H4 (cell line): ENCODE results near the gene HDAC5. TPM values are rescaled to one million over a fixed set of nuclear protein-coding genes. Genes with fewer than 3 reads are reported as not detected.
"Not testable (repeated sequence)": the region's sequence is repeated elsewhere in the genome, so short reads cannot be mapped to it uniquely, and the experiment has no call there.

Experiments
- DNase-seq: peaks from one replicate; pipeline ENCODE4 v3.0.0-alpha.2; 2015; ENCODE audit warnings: low spot score
- total RNA-seq: library from RNA; depleted of rRNA; stranded (reverse); fragments of >200 nt; shearing (Covaris generic); gene quantifications from 2 replicates; pipeline ENCODE4 v1.2.3, GENCODE V29; 2014

HDAC5 gene
- total RNA-seq, 1 experiment from 2014 or later: 13.7 TPM

DNA sequence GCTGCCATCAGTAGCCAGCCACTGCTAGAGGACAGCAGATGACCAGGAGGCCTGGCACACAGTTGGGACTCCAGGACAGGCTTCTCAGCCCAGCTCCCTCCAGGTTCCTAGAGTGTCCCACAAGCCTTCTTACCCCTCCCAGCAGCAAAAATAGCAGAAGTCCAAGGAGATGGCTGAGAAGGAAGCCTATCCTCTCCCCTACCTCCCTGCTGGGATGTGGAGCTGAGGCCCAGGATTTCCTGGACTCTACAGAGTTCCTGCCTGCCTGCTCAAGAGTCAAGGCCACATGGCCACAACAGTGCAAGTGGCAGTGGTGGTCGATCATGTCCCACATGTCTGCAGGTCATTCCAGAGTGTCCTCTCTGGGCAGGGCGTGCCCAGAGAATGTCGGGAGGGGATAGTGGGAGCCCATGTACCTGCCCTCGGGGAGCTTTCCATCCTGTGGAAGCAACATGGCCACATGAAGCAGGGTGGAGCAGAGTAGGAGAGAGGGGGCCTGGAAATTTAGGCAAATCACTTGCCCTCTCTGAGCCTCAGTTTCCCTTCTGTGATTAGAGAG lies 10.6 kb upstream of the HDAC5 start:
- DNase-seq: no peak

DNA sequence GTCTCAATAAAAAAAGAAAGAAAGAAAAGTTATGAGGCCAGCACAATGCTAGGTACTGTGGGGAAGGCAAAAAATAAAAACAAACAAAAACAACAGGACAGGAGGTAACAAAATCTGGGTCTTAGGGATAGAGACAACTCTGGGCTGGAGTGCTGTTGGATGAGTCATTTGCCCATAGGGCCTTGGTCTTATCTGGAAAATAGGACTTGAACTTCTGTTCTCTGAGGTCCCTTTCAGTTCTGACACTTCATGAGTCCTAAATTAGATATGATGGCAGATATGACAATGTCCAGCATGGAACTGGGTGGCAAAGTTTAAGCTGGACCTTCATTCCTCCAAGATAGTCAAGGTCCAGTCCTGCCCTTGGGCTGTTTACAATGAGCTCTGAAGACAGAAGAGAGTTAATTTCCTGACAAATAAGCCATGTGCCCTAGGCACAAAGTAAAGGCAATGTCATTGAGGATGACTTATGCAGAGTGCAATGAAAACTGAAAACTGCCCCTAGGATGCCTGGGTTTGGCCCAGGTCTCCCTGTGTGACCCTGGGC lies 8.9 kb upstream of the HDAC5 start:
- DNase-seq: no peak

DNA sequence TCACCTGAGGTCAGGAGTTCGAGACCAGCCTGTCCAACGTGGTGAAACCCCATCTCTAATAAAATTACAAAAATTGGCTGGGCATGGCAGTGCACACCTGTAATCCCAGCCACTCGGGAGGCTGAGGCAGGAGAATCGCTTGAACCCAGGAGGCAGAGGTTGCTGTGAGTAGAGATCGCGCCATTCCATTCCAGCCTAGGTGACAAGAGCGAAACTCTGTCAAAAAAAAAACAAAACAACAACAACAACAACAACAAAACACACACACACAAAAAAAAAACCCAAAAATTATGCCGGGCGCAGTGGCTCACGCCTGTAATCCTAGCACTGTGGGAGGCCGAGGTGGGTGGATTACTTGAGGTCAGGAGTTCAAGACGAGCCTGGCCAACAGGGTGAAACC lies 7.9 kb upstream of the HDAC5 start:
- not testable (repeated sequence) for DNase-seq

DNA sequence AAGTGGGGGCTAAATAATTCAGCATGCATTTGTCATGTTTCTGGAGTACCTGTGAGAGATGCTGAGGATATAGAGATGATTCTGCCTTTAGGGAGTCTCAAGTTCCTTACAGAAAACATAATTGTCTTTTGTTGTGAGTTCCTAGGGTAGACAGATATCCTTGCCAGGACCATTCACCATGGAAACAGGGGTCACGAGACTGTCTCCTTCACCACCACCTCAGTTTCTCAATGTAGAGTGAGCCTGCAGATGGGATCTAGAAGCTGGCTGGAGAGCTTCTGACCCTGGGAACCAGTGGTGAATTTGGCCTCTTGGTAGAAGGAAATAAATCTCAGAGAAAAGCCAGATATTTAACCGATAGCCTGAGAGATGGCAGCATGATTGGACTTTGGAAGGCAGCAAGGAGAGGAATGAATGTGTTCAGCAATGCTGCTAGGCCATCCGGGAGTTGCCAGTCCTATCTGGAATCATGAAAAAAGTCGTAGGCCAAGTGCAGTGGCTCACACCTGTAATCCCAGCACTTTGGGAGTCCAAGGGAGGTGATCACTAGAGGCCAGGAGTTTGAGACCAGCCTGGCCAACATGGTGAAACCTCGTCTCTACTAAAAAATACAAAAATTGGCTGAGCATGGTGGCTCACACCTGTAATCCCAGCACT lies 7.4 kb upstream of the HDAC5 start:
- no peak for DNase-seq

DNA sequence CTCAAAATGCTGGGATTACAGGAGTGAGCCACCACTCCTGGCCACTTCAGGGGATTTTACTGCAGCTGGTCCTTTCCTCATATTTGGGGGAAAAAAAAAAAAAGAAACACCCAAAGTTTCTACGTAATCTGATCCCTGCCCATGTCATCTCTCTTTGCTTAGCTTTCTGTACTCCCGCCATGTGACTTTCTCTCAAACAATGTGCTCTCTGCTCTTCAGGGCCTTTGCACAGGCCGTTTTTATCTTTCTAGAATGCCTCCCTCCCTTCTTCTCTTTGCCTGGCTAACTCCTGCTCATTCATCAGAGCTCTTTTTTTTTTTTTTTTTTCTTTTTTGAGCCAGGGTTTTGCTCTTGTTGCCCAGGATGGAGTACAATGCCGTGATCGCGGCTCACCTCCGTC lies 4.9 kb upstream of the HDAC5 start:
- DNase-seq: no peak

DNA sequence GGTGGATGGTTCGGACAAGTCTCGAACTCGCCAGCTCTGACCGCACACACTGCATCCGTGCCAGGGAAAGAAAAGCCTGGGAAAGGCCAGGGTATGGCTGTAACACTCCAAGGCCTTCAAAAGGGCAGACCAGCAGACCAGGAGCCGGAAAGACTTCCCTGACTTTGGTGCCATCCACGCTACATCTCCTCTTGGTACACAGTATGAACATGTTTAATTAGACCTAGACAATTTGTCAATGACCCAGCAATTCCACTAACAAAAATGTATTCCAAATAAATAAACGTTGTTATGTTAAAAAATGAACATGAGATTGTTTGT lies 637 bp upstream of the HDAC5 start:
- DNase-seq: no peak

DNA sequence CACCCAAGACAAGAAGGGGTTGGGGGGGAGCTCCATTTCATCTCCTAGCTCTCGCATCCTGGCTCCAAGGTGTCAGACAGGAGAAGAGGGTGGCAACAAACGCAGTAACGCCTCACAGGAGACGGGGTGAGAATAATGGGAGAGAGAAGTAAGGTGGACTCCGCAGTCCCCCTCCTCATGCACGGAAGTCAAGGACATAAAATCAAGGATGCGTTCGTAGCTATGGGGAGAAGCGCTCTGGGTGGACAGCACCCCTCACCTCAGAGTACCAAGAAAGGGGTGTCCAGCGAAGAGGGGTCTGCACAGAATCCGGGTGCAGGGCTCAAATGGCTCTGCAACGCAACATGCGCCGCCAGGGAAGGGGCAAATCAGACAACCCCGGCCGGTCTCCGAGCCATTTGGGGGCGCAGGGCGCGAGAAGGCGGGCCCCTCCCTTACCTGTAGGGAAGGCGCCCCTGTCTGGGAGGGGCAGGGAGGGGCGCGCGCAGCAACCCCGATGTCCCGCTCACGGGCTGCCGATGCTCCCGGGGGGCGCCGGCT lies 555 bp downstream of the HDAC5 start:
- no peak for DNase-seq

DNA sequence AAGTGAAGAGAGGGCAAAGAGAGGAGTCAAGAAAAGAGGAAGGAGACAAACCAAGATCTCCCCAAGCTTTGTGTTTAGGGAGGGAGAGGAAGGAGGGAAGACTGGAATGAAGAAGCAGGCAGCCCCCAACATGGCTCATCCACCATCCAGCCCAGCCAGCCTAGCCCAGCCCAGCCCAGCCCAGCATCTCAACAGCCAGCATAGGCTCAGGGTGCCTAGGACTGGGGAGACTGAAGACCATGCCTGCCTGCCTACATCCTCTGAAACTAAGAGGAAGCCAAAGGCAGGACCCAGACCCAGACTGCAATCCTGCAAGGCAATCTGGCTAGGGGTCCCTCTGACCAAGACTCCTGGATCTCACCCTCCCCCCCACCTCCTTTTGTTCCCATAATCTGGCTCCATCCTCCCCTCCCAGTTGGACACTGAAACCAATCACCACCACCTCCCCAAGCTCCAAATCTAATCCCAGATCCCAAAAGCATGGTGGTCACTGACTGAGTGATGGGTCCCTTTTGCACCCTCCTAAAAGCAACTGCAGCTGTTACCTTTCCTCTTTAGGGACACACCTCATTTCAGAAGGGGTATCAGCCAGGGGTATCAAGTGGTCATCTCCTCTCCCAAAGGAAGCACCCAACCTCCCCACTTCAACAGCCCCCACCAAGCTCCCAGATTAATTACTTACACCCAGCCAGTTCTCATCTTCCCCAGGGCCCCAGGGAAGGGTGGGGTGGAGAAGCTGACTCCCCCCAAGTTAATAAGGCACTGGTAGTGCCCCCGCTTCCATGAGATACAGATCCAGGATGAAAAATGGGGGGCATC lies 1.2 kb downstream of the HDAC5 start:
- no peak for DNase-seq

DNA sequence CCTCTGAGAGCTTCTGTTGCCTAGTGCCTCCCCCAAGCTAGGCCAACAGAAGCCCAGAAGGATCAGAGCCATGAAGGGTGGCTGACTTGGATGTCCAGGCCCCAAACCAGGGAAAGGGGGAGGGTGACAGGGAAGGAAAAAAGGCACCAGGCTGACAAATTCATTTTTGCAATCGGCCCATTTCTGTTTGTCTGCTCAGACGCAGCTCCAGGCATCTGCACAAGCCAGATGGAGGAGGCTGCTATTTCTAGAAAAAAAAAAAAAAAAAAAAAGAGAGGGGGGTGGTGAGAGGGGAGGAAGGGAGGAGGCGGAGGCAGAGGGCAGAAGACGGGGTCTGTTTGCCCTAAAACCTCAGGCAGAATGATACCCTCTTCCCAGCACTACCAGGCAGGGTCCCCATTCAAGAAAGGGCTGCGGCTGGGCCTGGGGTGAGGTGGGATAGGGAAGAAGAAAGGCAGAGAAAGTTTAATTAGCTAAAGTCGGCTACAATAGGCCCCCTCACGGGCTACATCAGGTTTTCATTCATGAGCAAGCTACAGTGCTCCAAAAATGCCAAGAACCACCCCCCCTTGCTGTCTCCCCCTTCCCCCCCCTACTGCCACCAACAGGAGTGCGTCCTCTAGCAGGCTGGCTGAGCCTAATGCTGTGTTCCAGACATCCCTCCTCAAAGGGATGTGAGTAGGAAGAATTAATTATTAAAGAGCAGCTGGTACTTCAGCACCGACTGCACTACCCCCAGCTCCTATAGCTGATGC lies 2.4 kb downstream of the HDAC5 start:
- DNase-seq: no peak

DNA sequence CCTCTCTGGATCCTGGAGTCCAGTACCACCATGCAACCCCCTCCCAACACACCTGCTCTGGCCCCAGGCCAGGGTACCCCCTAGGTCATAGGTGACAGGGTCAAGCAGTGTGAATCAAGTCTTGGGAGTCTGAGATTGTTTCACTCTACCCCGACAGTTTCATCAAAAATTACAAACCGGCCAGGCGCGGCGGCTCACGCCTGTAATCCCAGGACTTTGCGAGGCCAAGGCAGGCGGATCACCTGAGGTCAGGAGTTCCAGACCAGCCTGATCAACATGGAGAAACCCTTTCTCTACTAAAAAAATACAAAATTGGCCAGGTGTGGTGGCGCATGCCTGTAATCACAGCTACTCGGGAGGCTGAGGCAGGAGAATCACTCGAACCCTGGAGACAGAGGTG lies 3.2 kb downstream of the HDAC5 start:
- DNase-seq: not testable (repeated sequence)

DNA sequence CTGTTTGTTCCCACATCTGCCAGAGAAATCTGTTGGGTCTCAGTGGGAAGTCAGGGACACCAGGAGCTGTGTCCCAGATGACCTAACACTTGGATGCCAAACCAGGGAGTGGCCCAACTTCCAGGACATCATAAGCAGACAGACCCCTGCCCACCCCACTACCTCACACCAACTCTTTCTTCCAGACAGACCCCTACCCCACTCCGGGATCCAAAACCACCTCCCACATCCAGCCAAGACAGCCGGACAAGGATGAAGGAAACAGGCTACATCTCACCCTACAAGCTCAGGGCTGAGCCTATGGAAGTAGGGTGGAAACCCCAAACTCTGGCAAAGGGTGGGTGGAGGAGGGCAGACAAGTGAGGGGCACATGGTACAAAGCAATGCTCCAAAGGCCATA lies 3.6 kb downstream of the HDAC5 start:
- DNase-seq: no peak

DNA sequence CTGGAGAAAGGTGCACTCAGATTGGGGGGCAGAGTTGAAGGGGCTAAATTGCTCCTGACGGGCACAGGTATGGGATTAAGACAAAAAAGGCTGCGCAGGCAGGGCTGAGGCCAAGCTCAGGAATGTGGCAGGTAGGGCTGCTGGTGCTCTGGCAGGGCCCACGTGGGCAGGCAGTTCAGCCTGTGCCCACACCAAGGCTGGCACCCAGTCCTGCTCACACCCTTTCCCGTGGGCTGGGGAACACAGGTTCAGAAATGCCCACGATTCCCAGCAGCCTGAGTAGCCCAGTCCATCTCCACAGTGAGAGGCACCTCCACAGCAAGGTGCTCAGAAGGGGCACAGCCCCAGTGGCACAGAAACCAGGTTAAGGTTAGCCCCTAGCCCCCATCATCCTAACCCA lies 4.4 kb downstream of the HDAC5 start:
- no peak for DNase-seq

DNA sequence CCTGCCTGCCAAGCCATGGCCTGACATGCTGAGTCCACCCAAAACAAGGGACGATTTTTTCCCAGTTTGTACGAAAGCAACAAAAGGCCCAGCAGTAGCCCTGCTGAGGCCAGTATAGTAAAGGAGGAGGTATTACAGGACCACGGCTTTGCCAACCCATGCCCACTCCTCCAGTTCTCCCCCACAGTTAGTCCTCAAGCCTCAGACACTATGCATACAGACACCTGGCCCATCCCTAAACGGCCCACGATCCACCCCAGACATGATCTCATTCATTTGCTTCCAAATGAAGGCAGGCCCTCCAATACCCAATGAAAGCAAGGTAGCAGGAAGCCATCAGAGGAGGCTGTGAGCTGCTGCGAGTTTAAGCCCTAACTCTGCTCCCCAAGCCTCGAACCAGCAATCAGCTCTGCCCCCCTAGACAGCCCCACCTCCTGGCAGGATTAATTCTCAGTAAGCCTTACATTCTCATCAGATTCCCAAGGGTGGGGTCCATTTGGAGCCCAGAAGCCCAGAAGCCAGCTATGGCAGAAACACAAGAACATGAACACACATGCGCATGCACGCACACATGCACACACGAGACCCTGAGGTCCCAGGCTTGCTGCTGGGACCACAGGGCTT lies 4.9 kb downstream of the HDAC5 start:
- no peak for DNase-seq

DNA sequence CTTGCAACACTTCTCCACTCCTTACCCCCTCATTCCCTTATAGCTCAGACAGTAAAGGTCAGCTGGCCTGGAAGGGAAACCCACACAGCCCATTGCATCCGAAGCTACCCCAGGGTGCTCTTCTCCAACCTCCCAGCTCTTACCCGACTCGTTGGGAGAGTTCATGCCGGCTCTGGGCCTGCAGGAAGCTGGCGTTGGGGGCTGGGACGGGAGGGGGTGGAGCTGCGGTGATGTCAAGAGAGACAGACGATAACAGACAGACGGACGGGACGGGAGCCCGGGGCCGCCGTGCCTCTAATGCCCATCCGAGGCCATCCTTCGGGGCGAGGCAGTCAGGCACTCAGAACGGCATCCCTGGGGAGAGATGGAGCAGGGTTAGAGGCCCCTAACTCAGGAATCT lies 6.1 kb downstream of the HDAC5 start:
- DNase-seq: no peak

DNA sequence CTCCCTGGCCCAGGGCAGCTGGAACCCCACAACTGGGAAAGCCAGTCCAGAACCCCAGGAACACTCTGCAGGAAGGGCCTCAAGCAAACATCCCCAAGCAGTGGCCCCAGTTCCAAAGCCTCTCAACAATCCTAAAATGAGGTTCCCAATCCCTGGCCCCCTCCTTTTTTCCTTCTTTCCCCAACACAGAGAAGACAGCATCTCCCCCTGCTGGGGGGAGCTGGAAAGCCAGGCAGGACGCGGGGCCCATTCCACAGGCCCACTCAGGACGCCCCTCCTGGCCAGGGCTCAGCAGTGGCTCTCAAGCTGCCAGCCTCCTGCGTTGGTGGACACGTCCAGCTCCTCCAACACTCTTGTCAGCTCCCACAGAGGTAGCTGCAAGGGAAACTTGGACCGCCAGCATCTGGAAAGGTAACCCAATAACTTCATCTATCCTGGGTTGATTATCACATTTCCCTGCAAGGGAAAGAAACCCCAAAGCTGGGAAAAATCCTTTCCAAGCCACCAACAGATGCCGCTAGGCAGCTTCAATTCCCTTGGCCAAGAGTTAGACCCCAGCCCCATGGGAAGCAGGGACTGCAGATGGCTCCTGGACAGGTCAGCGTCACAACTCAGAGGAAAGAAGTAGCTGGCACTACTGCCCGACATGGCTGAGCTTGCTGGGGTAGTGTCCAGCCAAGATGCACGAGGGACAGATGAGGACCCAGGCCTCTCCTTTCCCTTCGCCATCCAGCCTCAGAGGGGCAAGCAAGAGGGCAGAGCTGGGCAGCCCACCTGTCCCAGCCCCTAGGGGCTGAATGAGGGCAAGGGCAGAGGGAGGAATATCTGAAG lies 7.6 kb downstream of the HDAC5 start:
- DNase-seq: no peak

DNA sequence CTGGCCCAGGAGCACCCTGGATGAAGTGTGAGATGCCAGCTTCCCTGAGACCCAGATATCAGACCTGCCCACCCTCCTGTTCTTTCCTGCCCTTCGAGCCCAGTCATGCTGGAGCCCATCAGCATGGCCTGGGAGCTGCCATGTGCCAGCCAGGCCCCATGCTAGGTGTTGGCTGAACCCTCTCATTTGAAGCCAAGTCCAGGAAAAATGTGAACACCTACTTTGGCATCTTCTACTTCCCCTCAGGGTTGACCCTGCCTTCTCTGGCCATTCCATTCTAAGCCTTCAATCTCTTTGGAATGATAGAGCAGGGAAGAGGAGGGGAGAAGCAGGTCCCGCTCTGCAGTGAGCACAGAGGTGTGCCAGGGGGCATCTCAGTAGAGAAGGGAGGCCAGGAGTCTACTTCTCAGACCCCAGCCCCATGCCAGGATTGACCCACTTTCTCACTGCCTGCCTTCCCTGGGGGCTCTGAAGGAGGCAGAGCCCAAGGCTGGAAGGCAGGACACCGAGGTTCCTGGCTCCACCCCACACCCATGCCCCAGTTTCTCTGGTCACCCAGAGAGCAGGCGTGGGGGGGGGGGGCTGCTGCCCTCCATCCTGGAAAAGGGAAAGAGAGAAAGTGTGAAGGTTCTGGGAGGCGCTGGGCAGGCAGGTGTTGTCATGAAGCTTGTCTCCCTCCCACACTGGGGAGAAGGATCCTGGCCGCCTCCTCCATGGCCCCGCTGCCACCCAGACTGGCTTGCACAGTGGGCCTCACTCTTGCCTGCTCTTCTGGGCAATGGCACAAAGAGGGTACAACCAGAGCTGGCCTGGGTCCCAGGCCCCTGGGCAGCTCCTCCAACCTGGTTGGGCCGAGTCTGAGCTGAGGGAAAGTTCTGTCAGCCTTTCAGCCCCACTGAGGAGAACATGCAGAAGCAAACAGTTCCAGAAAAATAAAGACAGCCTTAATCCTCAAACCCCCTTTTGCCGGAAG lies 9.3 kb downstream of the HDAC5 start:
- no peak for DNase-seq

DNA sequence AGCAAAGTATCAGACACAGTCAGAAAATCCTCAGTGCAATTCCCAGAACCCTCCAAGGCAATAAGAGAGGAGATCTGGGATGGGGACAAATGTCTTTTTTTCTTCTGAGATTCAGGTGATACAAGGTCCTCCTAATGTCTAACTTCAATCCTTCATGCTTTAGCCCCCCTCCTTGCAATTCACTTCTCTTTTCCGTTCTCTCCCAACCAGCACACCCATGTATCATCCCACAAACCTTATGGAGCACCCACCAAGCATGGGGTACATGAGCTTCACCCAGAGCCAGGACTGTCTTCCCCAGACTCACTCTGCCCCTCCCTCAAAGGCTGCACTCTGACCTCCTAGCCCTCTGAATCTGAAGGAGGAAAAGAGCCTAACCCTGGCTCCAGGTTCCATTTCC lies 10.1 kb downstream of the HDAC5 start:
- DNase-seq: no peak

DNA sequence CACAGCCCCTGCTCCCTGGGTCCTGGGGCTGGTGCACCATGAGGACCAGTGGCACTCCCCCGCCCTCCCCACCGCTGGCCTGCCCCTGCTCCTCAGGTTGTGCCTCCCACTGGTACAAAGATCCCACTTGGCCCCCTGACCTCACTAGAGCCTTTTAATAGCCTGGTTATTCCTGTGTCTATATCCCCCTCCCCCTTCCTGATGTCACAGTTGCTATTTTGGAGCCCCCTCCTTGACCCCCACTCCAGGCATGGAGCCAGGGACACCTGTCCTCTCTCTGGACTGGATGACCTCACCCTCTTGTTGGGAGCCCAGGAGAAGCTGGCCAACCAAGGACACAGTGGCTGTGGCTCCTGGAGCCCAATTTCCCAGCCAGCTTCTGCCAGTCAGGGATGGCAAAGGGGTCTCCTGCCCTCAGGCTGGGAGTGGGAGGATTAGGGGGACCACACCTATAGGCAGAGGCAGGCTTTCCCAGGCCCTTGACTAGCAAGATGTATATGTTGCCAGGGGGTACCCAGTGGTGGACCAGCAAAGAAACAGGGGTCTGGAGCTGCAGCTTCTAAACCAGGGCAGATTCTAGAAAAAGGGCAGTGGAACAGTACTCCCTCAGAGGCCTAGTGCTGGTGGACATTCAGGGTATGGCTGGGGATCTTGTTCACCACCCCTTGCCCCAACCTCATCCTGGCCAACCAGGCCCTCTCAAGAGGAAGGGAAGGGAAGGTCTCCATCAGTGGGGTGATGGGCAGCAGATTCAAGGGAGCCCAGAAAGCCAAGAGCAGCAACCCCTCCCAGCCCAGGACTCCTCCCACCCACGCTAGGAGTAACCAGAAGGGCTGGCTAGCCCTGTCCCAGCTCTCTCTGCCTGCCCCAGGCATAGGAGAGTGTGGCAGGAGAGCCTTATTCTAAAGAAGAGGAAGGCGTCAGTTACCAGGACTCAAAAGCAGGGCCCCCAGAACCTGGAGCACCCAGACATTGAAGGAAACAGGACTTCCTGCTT lies 10.9 kb downstream of the HDAC5 start:
- DNase-seq: no peak
